ENCODE measurements around the gene GDPGP1.
A peak's percentile ranks its signal among the peaks of the same experiment; 100 is the strongest.

GDPGP1 gene

GRCh38 chr15:90211009-90211408, 23.0 kb upstream of the GDPGP1 start:
- no peak for TF ChIP-seq CTCF (IDR thresholded peaks at IDR 0.05; ENCODE audit: control insufficient read depth, insufficient read depth, low read depth, low read length, missing control alignments)
- no peak for DNase-seq (ENCODE audit: low read depth)
- no peak overlapping the region for H3K4me3 ChIP-seq (ENCODE audit: control insufficient read depth, low read depth, low read length)

GRCh38 chr15:90211440-90212143, 22.4 kb upstream of the GDPGP1 start:
- no peak for TF ChIP-seq CTCF (IDR thresholded peaks at IDR 0.05; ENCODE audit: control insufficient read depth, insufficient read depth, low read depth, low read length, missing control alignments)
- no peak for DNase-seq (ENCODE audit: low read depth)
- no peak overlapping the region for H3K4me3 ChIP-seq (ENCODE audit: control insufficient read depth, low read depth, low read length)

- DNase-seq (ENCODE audit: low read depth) = no peak
- H3K4me3 ChIP-seq (ENCODE audit: control insufficient read depth, low read depth, low read length) = no peak overlapping the region
- TF ChIP-seq CTCF (IDR thresholded peaks at IDR 0.05; ENCODE audit: control insufficient read depth, insufficient read depth, low read depth, low read length, missing control alignments) = no peak
Observed at GRCh38 chr15:90212221-90213098, 21.5 kb upstream of the GDPGP1 start.

GRCh38 chr15:90213122-90213817, 20.7 kb upstream of the GDPGP1 start:
- no peak for DNase-seq (ENCODE audit: low read depth)
- TF ChIP-seq CTCF (IDR thresholded peaks at IDR 0.05; ENCODE audit: control insufficient read depth, insufficient read depth, low read depth, low read length, missing control alignments) = no peak
- H3K4me3 ChIP-seq (ENCODE audit: control insufficient read depth, low read depth, low read length) = no peak overlapping the region

GRCh38 chr15:90213818-90214204, 20.2 kb upstream of the GDPGP1 start:
- no peak overlapping the region for H3K4me3 ChIP-seq (ENCODE audit: control insufficient read depth, low read depth, low read length)
- TF ChIP-seq CTCF (IDR thresholded peaks at IDR 0.05; ENCODE audit: control insufficient read depth, insufficient read depth, low read depth, low read length, missing control alignments) = no peak
- DNase-seq (ENCODE audit: low read depth) = no peak

- DNase-seq (ENCODE audit: low read depth) = no peak
- no peak overlapping the region for H3K4me3 ChIP-seq (ENCODE audit: control insufficient read depth, low read depth, low read length)
- TF ChIP-seq CTCF (IDR thresholded peaks at IDR 0.05; ENCODE audit: control insufficient read depth, insufficient read depth, low read depth, low read length, missing control alignments) = peak; percentile 46
Observed at GRCh38 chr15:90214553-90215196, 19.3 kb upstream of the GDPGP1 start.

Data from AG09309 (cell line).